Left kidney (tissue), 2 donors: ENCODE measurements around the gene NSUN2. TPM values are rescaled to one million over a fixed set of nuclear protein-coding genes. Genes with fewer than 3 reads are reported as not detected.
"Not testable (repeated sequence)": the region's sequence is repeated elsewhere in the genome, so short reads cannot be mapped to it uniquely, and the experiment has no call there.

Experiments
- DNase-seq: peaks from one replicate; pipeline ENCODE4 v3.0.0-alpha.2; 2013
- polyA plus RNA-seq: library from polyadenylated mRNA; unstranded; fragments of 120-200 nt; gene quantifications from one replicate; pipeline ENCODE4 v1.2.1, GENCODE V29; 2013; ENCODE audit not compliant: insufficient read length

Gene NSUN2
- polyA plus RNA-seq, 1 donor: 65.2 TPM

- DNase-seq: not testable (repeated sequence)
Observed at GRCh38 chr5:6645571-6646362, 12.9 kb upstream of the NSUN2 start.

GRCh38 chr5:6644794-6645241, 12.0 kb upstream of the NSUN2 start:
- DNase-seq: no peak

DNA sequence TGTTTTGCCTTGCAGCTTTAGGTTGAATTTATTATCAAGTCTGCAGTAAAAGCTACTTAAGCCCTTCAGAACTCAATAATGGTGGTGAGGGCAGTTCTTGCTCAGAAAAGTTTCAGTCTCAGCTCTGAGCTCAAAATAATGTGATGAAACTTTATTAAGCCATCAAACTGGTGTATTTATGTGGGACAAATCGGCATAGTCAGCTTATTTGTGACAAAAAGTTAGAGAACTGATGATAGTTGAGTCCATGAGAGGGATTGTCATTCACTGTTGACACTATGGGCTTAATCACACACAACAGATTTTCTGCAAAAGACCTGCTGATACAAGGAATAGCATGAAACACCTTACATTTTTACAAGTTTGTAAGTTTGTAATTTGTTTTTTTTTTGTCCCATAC, 9.8 kb upstream of the NSUN2 start:
- no peak for DNase-seq

- DNase-seq: no peak
Observed at GRCh38 chr5:6638236-6638635, 5.4 kb upstream of the NSUN2 start.

- DNase-seq: no peak
Observed at GRCh38 chr5:6637590-6637989, 4.7 kb upstream of the NSUN2 start.

DNA sequence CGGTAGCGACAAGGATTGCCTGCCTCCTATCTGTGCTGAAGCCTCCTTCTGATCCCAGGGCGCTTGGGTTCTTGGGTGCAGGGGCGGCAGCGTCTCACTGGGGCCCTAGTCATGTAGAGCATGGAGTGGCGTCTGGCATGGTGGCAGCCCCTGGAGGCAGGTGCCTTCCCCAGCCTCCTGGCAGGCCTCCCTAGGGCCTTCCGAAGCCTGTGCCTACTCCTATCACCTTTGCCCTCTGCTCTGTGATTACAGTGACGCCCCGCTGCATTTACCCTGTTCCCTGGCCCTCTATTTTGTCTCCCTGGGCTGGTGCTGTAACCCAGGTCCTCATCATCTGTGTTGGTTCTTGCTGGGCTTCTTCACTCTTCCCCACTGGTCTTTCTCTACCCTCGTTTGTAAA, 4.2 kb upstream of the NSUN2 start:
- no peak for DNase-seq

GRCh38 chr5:6636293-6636692, 3.4 kb upstream of the NSUN2 start:
- DNase-seq: no peak

DNA sequence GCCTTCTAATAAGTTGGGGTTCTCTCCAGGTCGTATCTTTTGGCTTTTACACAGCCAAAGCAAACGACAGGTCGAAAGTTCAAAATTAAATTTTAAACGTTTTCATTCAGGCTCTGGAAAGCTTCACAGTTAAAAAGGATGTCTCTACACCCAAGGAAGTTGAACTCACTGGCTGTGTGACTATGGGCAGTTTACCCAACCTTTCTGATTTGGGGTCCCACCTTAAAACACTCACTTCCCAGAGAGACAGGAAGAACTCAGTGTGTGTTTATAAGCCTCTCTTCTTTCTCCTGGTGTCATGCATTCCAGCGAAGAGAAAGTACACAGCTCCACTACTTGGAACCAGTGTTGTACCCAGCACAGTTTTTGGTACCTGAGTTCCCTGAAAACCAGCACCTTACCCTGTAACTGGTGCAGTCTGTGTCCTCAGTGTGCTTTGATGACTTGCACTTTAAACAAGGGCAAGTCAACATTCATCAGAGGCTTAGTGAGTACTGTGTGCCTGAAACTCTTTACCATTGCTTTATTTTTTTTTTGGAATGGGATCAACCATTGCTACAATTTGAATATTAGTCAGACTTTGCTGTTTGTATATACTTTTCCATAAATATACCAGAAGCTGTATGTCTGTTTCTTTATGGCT, 2.1 kb upstream of the NSUN2 start:
- no peak for DNase-seq

GRCh38 chr5:6634306-6634705, 1.5 kb upstream of the NSUN2 start:
- DNase-seq: no peak

DNA sequence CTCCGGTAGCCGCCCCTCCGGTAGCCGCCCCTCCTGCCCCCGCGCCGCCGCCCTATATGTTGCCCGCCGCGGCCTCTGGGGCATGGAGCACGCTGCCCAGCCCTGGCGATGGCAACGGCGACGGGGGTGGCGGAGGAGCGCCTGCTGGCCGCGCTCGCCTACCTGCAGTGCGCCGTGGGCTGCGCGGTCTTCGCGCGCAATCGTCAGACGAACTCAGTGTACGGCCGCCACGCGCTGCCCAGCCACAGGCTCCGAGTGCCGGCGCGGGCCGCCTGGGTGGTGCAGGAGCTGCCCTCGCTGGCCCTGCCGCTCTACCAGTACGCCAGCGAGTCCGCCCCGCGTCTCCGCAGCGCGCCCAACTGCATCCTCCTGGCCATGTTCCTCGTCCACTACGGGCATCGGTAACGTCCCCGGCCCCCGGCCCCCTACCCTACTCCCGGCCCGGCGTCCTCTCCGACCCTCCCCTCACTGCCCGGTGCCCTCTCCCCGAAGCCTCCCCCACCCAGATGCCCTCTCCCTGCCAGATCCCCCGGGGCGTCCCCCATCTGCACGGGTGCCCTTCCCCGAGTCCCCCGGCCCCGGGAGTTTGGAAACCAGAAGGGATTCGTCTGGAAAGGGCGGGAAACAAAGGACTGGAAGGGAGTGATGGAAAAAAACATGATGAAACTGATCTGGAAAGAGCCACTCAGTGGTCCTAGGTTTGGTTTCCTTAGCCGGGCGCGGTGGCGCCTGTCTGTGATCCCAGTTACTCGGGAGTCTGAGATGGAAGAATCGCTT, 813 bp upstream of the NSUN2 start:
- DNase-seq: peak; percentile 13

DNA sequence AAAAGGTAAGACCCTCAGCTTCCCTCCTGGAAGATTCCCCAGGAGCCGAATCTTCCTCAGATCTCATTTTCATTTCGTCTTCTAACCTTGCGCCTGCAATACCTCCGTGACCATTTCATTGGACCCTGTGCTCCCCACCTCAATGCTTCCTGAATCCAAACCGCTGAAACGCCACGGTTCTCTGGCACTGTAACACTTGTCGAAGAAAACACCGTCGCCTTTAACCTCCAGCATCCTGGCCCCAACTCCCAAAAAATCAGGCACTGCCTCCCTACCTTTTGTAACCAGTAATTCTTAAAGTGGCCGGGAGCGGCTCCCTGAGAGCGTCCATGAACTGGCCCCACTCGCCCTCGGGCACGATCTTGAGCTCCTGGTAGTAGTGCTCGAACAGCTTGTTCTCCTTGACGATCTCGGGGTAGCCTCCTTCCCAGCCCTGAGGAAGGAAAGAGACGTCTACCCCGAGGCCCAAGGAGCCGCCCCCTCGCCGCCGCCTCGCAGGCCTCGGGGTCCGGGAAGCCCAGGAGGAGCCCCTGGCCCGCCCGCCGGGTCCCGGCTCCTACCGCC, 438 bp downstream of the NSUN2 start:
- peak; percentile 8 for DNase-seq

DNA sequence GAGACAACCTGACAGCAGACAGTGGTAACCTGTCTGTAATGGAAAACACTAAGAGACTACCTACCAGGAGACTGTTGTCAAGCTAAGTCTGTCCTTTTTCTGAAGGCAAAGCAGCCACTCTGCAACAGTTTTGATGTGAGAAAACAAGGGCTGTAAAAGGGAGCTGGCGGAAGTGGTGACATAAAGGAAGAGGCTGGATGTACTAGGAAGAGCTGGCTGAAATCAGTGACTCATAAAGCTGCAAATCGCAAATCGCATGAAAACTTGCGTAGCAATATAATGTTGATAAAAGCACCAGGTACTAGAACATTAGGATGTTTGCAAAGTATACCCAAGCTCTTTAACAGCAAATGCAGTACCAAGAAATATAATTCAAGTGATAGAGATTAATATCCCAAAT, 1.4 kb downstream of the NSUN2 start:
- DNase-seq: no peak

- DNase-seq: no peak
Observed at GRCh38 chr5:6626508-6626907, 6.3 kb downstream of the NSUN2 start.

- DNase-seq: no peak
Observed at GRCh38 chr5:6623941-6624340, 8.9 kb downstream of the NSUN2 start.

- DNase-seq: no peak
Observed at GRCh38 chr5:6623228-6623627, 9.6 kb downstream of the NSUN2 start.

DNA sequence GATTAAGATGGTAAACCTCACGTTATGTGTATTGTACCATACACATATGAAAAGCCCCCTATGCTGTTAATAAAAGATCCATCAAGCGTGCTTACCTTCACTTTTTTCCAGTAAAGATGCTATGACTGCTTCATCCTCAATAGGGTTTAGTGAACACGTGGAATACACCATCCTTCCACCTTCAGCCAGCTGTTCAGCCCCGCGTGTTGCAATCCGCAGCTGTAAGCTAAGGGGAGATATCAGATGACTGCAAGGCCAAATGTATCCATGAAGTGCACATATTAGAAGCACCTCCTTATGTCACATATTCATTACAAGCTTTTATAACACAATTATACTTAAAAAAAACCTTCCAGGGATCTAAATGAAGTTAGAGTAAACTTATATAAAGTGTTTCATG, 16.2 kb downstream of the NSUN2 start:
- DNase-seq: no peak

- DNase-seq: peak; percentile 4
Observed at GRCh38 chr5:6615034-6615815, 17.6 kb downstream of the NSUN2 start.

DNA sequence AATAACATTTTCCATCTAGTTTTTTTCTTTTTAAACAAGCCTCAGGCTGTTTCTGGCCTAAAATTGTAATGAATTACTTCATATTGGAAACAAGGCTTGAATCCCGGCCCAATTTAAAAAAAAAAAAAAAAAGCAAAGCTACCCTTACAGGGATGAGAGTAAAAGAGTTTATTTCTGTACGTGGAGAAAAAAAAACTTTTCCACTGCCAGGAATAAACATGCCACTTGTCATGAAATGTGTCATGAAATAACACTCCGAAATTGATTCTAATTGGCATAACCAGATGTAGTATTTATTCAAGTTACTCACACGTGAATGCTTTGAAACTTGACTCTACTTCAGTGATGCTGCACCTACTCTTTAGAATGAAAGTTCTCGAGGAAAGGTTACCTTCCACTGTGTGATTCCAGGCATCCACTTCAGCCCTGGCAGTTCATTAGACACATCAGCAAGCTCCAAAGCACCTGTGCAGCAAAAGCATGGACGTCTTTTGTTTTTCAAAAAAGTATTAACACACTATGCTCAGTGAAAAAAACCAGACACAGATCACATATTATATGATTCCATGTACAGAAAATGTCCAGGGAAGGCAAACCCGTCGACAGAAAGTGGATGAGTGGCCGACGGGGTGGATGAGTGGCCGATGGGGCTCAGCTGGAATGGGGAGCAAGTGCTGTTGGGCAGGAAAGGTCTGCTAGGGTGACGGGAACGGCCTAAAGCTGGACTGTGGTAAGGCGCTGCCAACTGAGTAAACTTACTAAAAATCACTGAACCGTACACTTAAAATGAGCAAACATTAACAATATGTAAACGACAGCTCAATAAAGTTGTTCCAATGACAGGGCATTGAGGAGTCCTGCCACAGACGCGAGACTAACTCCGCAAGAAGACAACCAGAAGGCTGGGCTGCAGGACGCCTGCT, 21.2 kb downstream of the NSUN2 start:
- peak; percentile 4 for DNase-seq

DNA sequence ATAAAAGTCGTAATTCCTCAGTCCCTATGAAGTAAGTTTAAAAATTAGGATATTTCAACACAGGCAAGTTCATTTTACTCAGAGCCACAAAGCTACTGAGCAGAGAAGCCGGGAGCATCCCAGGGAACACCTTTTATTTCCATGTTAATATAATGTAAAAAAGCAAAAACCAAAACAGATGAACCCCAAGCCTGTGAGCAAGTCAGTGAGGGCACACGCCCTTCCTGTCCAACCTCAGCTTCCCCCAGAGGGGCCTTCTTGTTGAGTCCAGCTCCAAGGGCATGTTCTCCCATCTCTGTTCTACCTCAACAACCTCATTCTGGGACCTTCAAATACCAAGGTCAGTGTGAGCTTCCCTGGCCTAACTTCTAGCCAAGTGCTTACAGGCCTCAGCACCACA, 24.8 kb downstream of the NSUN2 start:
- DNase-seq: no peak

DNA sequence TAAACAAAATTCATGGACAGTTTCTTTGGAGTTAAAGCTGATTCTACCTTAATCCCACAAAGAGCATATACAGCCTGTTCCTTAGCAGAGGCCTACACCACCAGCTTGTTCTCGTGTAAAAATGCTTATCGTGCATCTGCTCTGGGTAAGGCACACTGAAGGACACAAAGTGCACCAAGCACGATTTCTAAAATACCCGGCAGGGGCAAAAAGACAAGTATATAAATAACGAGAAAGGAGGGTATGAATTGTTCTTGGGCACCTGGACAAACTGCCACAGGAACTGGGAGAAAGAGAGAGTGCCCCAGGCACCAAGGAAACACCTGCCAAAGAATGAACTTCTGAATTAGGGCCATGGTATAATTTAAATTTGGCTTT, 25.3 kb downstream of the NSUN2 start:
- no peak for DNase-seq
